SU-DHL-6 (cell line): Measurements from ENCODE around the gene UTS2B.

Experiments
- H2AFZ ChIP-seq: fragments of 200-600 bp; sonication (generic); 2 replicates; pipeline ENCODE4 v1.6.1; 2014; ENCODE audit warnings: low read depth, mild to moderate bottlenecking, moderate library complexity, mixed read lengths, antibody characterized with exemption, low read length; ENCODE audit not compliant: severe bottlenecking
- H3F3A ChIP-seq: fragments of 200-600 bp; shearing (Covaris generic); 2 replicates; pipeline ENCODE4 v1.6.0; 2016; ENCODE audit warnings: antibody characterized with exemption, mild to moderate bottlenecking; ENCODE audit not compliant: insufficient read depth
- H3K27ac ChIP-seq: fragments of 200-600 bp; sonication (generic); 2 replicates; pipeline ENCODE4 v1.5.1; 2016; ENCODE audit warnings: low read depth, mild to moderate bottlenecking, low read length, moderate library complexity, mixed read lengths
- H3K27me3 ChIP-seq: fragments of 200-600 bp; sonication (generic), shearing (Covaris generic); 2 replicates; pipeline ENCODE4 v1.6.0; 2014; ENCODE audit warnings: mild to moderate bottlenecking, low read length
- H3K36me3 ChIP-seq: fragments of 200-600 bp; sonication (generic); 2 replicates; pipeline ENCODE4 v1.6.1; 2014; ENCODE audit warnings: mild to moderate bottlenecking, low read length, mixed read lengths
- H3K4me2 ChIP-seq: fragments of 300-600, 200-600 bp; shearing (Covaris generic), sonication (generic); 2 replicates; pipeline ENCODE4 v1.6.0; 2014; ENCODE audit warnings: low read length, low read depth, mild to moderate bottlenecking; ENCODE audit not compliant: poor library complexity, severe bottlenecking
- H3K4me3 ChIP-seq: fragments of 200-600 bp; sonication (generic); 2 replicates; pipeline ENCODE4 v1.5.1; 2014; ENCODE audit warnings: antibody characterized with exemption, low read length, mild to moderate bottlenecking, mixed read lengths; ENCODE audit not compliant: insufficient read depth, poor library complexity, severe bottlenecking
- H3K79me2 ChIP-seq: fragments of 200-600 bp; sonication (generic); 2 replicates; pipeline ENCODE4 v1.6.1; 2014; ENCODE audit warnings: mild to moderate bottlenecking, low read length, moderate library complexity; ENCODE audit not compliant: insufficient read depth
- H3K9ac ChIP-seq: fragments of 200-600 bp; sonication (generic); 2 replicates; pipeline ENCODE4 v1.7.0; 2014; ENCODE audit warnings: mild to moderate bottlenecking, low read length
- H3K9me2 ChIP-seq: fragments of 200-600 bp; sonication (generic); replicated peaks from 2 replicates; pipeline ENCODE4 v1.6.1; 2014; ENCODE audit warnings: low read length; ENCODE audit not compliant: insufficient read depth
- H3K9me3 ChIP-seq: fragments of 200-600 bp; sonication (generic); 2 replicates; pipeline ENCODE4 v1.6.1; 2014; ENCODE audit warnings: low read length, mixed read lengths; ENCODE audit not compliant: insufficient read depth
- H4K20me1 ChIP-seq: fragments of 200-600 bp; sonication (generic); 2 replicates; pipeline ENCODE4 v1.6.1; 2014; ENCODE audit warnings: low read depth, mild to moderate bottlenecking, antibody characterized with exemption, low read length, moderate library complexity, mixed read lengths
- EZH2phosphoT487 ChIP-seq: fragments of 200-600 bp; sonication (generic), shearing (Covaris generic); conservative IDR thresholded peaks from 2 replicates; pipeline ENCODE4 v1.6.1; 2018; ENCODE audit warnings: mild to moderate bottlenecking, antibody characterized with exemption, low read length, moderate library complexity, mixed read lengths
- TF ChIP-seq, protein P1 (sequence below): fragments of 200-600 bp; sonication (generic); IDR thresholded peaks from one replicate; pipeline ENCODE4 v1.5.1; 2017; ENCODE audit warnings: antibody characterized with exemption, mild to moderate bottlenecking, low read length, moderate library complexity; ENCODE audit not compliant: insufficient read depth, poor library complexity, severe bottlenecking

UTS2B gene

DNA sequence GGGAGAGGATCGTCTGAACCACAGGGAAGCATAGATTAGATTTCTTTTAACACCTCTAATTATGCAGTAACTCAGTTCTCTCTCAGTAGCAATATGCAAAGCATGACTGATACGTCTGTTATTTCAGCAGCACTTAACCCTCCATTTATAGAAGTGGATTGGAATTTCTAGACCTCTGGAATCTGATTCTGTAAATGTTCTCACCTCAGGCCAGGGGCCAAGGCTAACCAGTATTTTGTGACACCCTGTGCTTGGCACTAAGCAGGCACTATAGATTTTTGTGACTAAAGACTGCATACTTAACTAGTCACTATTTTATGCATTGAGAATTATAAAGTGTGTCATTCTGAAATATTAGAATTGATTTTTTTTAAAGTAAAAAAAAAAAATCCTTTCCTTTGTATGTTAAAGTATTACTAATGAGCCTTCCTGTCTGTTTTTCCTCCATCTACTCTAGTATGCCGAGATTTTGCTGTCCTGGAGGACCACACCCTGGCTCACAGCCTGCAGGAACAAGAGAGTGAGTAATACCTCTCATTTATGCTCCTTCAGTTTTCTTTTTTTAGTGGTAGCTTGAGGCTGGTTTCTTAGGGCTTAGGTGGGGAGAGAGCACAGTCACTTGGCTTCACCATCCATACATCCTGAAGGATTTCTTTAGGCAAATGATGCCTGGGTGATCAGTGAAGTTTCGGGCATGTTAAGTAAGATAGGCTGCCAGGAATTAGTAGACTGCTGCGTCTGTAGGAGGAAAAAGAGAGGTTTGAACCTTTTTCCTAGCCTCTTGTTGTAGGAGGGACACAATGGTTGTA lies 26.5 kb upstream of the UTS2B start:
- Histone ChIP-seq H3K9me3 (no peaks in the 10 kb centered on the region), H3K36me3 (no peaks in the 10 kb centered on the region), H3K4me2 (no peak overlapping the region), H3K9ac (no peak overlapping the region), H3K4me3 (no peak overlapping the region), H3K27me3 (no peaks in the 10 kb centered on the region), H4K20me1 (0 out of 2 replicates have a peak, but pooled peaks cover 10% of the 10 kb centered on the region), H3K27ac (no peak overlapping the region), H2AFZ (no peak overlapping the region), H3K79me2 (no peaks in the 10 kb centered on the region), H3K9me2 (no peaks in the 10 kb centered on the region), H3F3A (no peaks in the 10 kb centered on the region)
- no peak for TF ChIP-seq EZH2phosphoT487
- TF ChIP-seq, protein P1, sequence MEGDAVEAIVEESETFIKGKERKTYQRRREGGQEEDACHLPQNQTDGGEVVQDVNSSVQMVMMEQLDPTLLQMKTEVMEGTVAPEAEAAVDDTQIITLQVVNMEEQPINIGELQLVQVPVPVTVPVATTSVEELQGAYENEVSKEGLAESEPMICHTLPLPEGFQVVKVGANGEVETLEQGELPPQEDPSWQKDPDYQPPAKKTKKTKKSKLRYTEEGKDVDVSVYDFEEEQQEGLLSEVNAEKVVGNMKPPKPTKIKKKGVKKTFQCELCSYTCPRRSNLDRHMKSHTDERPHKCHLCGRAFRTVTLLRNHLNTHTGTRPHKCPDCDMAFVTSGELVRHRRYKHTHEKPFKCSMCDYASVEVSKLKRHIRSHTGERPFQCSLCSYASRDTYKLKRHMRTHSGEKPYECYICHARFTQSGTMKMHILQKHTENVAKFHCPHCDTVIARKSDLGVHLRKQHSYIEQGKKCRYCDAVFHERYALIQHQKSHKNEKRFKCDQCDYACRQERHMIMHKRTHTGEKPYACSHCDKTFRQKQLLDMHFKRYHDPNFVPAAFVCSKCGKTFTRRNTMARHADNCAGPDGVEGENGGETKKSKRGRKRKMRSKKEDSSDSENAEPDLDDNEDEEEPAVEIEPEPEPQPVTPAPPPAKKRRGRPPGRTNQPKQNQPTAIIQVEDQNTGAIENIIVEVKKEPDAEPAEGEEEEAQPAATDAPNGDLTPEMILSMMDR = no peak

DNA sequence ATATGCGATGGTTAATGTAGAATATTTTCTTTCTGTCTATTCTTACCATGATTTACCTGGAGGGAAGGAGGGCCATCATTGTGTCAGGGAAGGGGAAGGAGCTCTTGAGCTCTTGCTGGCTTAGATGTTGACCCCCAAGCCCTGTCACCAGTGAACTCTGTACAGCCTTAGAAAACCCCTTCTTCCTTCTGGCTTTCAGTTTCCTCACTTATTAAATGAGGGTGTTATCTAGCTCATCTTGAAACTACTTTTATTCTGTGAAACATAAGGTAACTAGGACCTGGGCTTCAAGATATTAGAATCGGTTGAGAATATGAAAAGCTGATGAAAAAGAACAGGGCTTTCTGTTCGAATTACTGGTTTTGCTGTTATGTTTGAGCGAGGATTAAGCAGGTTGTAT lies 25.1 kb upstream of the UTS2B start:
- Histone ChIP-seq H3K27me3 (no peaks in the 10 kb centered on the region), H3K36me3 (no peaks in the 10 kb centered on the region), H3K9me3 (no peaks in the 10 kb centered on the region), H3K4me2 (no peak overlapping the region), H3K27ac (no peak overlapping the region), H3K9me2 (no peaks in the 10 kb centered on the region), H2AFZ (no peak overlapping the region), H3F3A (no peaks in the 10 kb centered on the region), H3K4me3 (no peak overlapping the region), H3K79me2 (no peaks in the 10 kb centered on the region), H3K9ac (no peak overlapping the region), H4K20me1 (0 out of 2 replicates have a peak, but pooled peaks cover 10% of the 10 kb centered on the region)
- TF ChIP-seq EZH2phosphoT487 = no peak
- TF ChIP-seq, protein P1 = no peak

DNA sequence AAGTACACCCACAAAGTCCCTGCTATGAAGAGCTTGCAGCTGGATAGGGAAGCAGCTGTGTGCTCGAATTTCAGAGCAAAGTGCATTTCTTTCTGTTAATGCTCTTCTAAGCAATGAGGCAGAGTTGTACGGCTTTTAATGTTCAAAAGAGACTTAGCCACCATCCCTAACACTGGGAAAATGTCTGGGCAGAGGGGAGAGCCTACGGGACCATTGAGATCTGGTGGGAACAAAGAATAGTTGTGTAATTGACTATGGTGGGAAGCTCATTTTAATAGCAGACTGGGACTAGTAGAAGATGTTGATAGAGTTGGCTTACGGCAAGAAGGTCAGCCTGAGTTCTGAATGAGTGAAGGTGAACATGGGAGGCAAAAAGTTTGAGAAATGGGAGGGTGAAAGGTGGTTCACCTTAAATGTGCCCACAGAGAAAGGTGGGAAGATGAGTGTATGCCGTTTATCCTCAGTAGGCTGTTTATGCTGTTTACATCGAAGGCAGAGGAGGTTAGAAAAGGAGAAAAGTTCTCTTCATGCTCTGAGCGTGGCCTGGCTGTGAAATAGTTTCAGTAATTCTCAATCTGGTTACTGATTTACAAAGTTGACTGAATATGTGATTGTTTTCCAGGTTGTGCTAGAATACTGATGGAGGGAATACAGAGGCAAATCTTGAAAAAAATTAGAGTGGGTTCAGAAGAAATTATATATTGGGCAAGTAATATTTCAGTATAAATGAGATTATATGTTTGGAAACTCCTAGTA lies 22.9 kb upstream of the UTS2B start:
- H3K27me3 ChIP-seq = no peaks in the 10 kb centered on the region
- no peaks in the 10 kb centered on the region for H3F3A ChIP-seq
- no peak overlapping the region for H3K27ac ChIP-seq
- no peaks in the 10 kb centered on the region for H3K9me2 ChIP-seq
- H3K4me3 ChIP-seq = no peak overlapping the region
- no peak overlapping the region for H3K9ac ChIP-seq
- H3K36me3 ChIP-seq = no peaks in the 10 kb centered on the region
- no peak for TF ChIP-seq EZH2phosphoT487
- TF ChIP-seq, protein P1 = no peak
- no peak overlapping the region for H3K4me2 ChIP-seq
- H4K20me1 ChIP-seq = 0 out of 2 replicates have a peak, but pooled peaks cover 10% of the 10 kb centered on the region
- no peaks in the 10 kb centered on the region for H3K79me2 ChIP-seq
- no peak overlapping the region for H2AFZ ChIP-seq
- H3K9me3 ChIP-seq = no peaks in the 10 kb centered on the region
